A673 (cell line): ENCODE data around the gene HNRNPF.

ENCODE experiments used
- CTCF ChIP-seq: fragments of 300-800, 200-600 bp; sonication (generic); conservative IDR thresholded peaks from 2 replicates; pipeline ENCODE4 v1.5.1; 2017; ENCODE audit warnings: low read depth, mild to moderate bottlenecking, antibody characterized with exemption, low read length, moderate library complexity, mixed read lengths
- EZH2 ChIP-seq: fragments of 200-600 bp; sonication (generic); IDR thresholded peaks from 2 replicates; pipeline ENCODE4 v1.6.1; 2017; ENCODE audit warnings: borderline replicate concordance, low read depth, mild to moderate bottlenecking, mixed read lengths, antibody characterized with exemption, low read length; ENCODE audit not compliant: poor library complexity, severe bottlenecking

DNA sequence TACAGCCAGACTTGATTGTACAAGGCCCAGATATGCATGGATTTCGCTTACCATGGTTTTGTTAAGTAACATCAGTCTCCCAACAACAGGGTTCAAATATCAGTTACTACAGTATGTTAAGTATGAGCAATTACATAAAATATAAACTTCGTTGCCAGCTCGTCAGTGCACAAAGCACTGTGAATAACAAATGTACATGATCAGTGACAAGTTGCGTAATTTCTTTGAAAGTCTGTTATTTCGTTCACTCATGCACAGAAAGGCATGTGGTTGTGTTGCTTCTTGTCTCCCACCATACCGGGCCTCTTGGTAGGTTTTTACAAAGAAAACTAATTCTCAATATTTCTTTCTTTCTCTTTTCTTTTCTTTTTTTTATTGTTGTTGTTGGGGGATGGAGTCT is 15.4 kb upstream of the HNRNPF start:
- no peak for TF ChIP-seq CTCF
- no peak for TF ChIP-seq EZH2
